Neural cell (in vitro differentiated cells): ENCODE measurements around the gene IFITM10. TPM values are rescaled to one million over a fixed set of nuclear protein-coding genes. Genes with fewer than 3 reads are reported as not detected.

Experiments used
- H2AFZ ChIP-seq: fragments of 200-600, 300-800 bp; sonication (generic), shearing (Covaris generic); 2 replicates; pipeline ENCODE4 v1.6.0; 2014; ENCODE audit warnings: low read depth, mild to moderate bottlenecking, antibody characterized with exemption, low read length, moderate library complexity
- H3F3A ChIP-seq: fragments of 200-600 bp; shearing (Covaris generic); 2 replicates; pipeline ENCODE4 v1.6.1; 2016; ENCODE audit warnings: mild to moderate bottlenecking, moderate library complexity, mixed read lengths, antibody characterized with exemption, low read length; ENCODE audit not compliant: insufficient read depth, poor library complexity, severe bottlenecking
- H3K27ac ChIP-seq: fragments of 200-600, 300-800 bp; sonication (generic), shearing (Covaris generic); 2 replicates; pipeline ENCODE4 v1.5.1; 2014; ENCODE audit warnings: mild to moderate bottlenecking, low read length, moderate library complexity
- H3K27me3 ChIP-seq: fragments of 300-800, 200-600 bp; sonication (generic), shearing (Covaris generic); 2 replicates; pipeline ENCODE4 v1.6.0; 2014; ENCODE audit warnings: mild to moderate bottlenecking, low read depth, low read length, moderate library complexity; ENCODE audit not compliant: insufficient read depth
- H3K36me3 ChIP-seq: fragments of 300-800, 200-600 bp; sonication (generic), shearing (Covaris generic); 2 replicates; pipeline ENCODE4 v1.5.1; 2014; ENCODE audit warnings: mild to moderate bottlenecking, antibody characterized with exemption, low read length, moderate library complexity; ENCODE audit not compliant: insufficient read depth
- H3K4me2 ChIP-seq: fragments of 300-800, 200-600 bp; sonication (generic), shearing (Covaris generic); 2 replicates; pipeline ENCODE4 v1.6.0; 2014; ENCODE audit warnings: mild to moderate bottlenecking, low read length
- H3K4me3 ChIP-seq: fragments of 300-800, 200-600 bp; sonication (generic), shearing (Covaris generic); 2 replicates; pipeline ENCODE4 v1.5.1; 2014; ENCODE audit warnings: mild to moderate bottlenecking, low read length, moderate library complexity
- H3K79me2 ChIP-seq: fragments of 200-600 bp; shearing (Covaris generic); replicated peaks from 2 replicates; pipeline ENCODE4 v1.6.0; 2014; ENCODE audit warnings: mild to moderate bottlenecking, low read length, moderate library complexity; ENCODE audit not compliant: insufficient read depth
- H3K9ac ChIP-seq: fragments of 300-800, 200-600 bp; sonication (generic), shearing (Covaris generic); 2 replicates; pipeline ENCODE4 v1.6.1; 2016; ENCODE audit warnings: mild to moderate bottlenecking, low read length, mixed read lengths
- H3K9me2 ChIP-seq: fragments of 200-600 bp; shearing (Covaris generic); 2 replicates; pipeline ENCODE4 v1.6.1; 2016; ENCODE audit warnings: mild to moderate bottlenecking, low read length, mixed read lengths; ENCODE audit not compliant: insufficient read depth
- H3K9me3 ChIP-seq: fragments of 200-600, 300-800 bp; sonication (generic), shearing (Covaris generic); 2 replicates; pipeline ENCODE4 v1.6.1; 2016; ENCODE audit warnings: mild to moderate bottlenecking, mixed run types, low read length, moderate library complexity, mixed read lengths
- H4K20me1 ChIP-seq: fragments of 200-600 bp; shearing (Covaris generic); 2 replicates; pipeline ENCODE4 v1.6.1; 2016; ENCODE audit warnings: mild to moderate bottlenecking, mixed run types; ENCODE audit not compliant: insufficient read depth
- EP300 ChIP-seq: fragments of 450-650 bp; conservative IDR thresholded peaks from 2 replicates; pipeline ENCODE4 v1.6.1; 2014; ENCODE audit warnings: antibody characterized with exemption, mild to moderate bottlenecking, moderate library complexity; ENCODE audit not compliant: poor library complexity, severe bottlenecking
- EZH2 ChIP-seq: fragments of 200-600, 300-800 bp; shearing (Covaris generic), sonication (generic); IDR thresholded peaks from 2 replicates; pipeline ENCODE4 v1.6.1; 2014; ENCODE audit warnings: antibody characterized with exemption, low read length, borderline replicate concordance, mild to moderate bottlenecking; ENCODE audit not compliant: insufficient read depth, poor library complexity, severe bottlenecking
- MXI1 ChIP-seq: fragments of 450-650 bp; conservative IDR thresholded peaks from 2 replicates; pipeline ENCODE4 v1.6.1; 2014; ENCODE audit warnings: antibody characterized with exemption, mild to moderate bottlenecking; ENCODE audit not compliant: poor library complexity, severe bottlenecking
- POLR2AphosphoS5 ChIP-seq: IDR thresholded peaks from 2 replicates; pipeline ENCODE4 v1.6.1; 2012
- RAD21 ChIP-seq: fragments of 450-650 bp; conservative IDR thresholded peaks from 2 replicates; pipeline ENCODE4 v1.6.1; 2014; ENCODE audit warnings: antibody characterized with exemption, mild to moderate bottlenecking, moderate library complexity
- SMC3 ChIP-seq: fragments of 450-650 bp; conservative IDR thresholded peaks from 2 replicates; pipeline ENCODE4 v1.6.1; 2014; ENCODE audit warnings: antibody characterized with exemption, mild to moderate bottlenecking, moderate library complexity; ENCODE audit not compliant: poor library complexity
- TAF1 ChIP-seq: IDR thresholded peaks from 2 replicates; pipeline ENCODE4 v1.6.1; 2012; ENCODE audit warnings: low read depth
- polyA plus RNA-seq: library from polyadenylated mRNA; depleted of rRNA; stranded (reverse); fragments of >200 nt; gene quantifications from 2 replicates; pipeline ENCODE4 v1.2.3, GENCODE V29; 2014
- TF ChIP-seq, protein P1 (sequence below): fragments of 450-650 bp; IDR thresholded peaks from 2 replicates; pipeline ENCODE4 v1.5.1; 2014; ENCODE audit warnings: antibody characterized with exemption, mild to moderate bottlenecking, moderate library complexity; ENCODE audit not compliant: poor library complexity, severe bottlenecking
- TF ChIP-seq, protein P2 (sequence below): IDR thresholded peaks from 2 replicates; pipeline ENCODE4 v1.6.1; 2012; ENCODE audit warnings: borderline replicate concordance

IFITM10 gene
- polyA plus RNA-seq, 1 donor from 2014 or later, result 1.1 TPM

DNA sequence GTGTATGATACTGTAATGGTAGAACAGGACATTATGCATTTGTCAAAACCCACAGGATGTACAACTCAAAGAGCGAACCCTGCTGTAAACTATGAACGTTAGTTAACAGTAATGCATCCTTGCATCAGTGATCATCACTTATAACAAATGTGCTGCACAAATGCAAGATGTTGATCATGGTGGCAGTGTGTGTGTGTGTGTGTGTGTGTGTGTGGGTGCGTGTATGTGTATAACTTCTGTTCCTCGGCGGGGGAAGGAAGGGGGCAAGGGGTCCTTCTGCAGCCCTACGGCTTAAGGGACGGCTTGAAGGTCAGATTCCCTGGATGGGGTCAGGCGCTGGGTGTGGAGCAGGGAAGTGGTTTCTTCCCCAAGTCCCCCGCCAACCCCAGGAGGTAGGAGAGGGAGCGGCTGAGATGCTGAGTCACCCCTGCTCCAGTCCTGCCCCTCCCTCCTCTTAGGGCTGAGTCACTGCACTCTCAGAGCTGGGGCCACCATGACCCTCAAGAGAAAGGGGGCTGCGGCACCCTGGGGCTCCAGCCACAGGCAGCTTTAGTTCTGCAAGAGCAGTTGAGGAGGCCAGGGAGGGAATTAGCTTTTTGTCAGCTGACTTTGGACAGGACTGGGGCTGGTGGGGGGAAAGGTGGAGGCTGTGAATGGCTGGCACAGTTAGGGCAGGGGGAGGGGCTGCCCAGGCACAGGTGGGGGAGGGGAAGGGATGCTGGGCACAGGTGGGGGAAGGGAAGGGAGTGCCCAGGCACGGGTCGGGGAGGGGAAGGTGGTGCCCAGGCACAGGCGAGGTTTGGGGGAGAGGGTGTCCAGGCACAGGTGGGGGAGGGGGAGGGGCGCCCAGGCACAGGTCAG lies 22.1 kb upstream of the IFITM10 start:
- Histone ChIP-seq H3K4me3 (no peak overlapping the region), H3K9me2 (no peaks in the 10 kb centered on the region), H3K9ac (no peak overlapping the region), H4K20me1 (no peaks in the 10 kb centered on the region), H3K27ac (no peak overlapping the region), H3K9me3 (no peaks in the 10 kb centered on the region), H3F3A (no peaks in the 10 kb centered on the region), H2AFZ (no peak overlapping the region), H3K4me2 (no peak overlapping the region), H3K79me2 (no peaks in the 10 kb centered on the region), H3K36me3 (no peaks in the 10 kb centered on the region), H3K27me3 (no peaks in the 10 kb centered on the region)
- TF ChIP-seq, protein P1, sequence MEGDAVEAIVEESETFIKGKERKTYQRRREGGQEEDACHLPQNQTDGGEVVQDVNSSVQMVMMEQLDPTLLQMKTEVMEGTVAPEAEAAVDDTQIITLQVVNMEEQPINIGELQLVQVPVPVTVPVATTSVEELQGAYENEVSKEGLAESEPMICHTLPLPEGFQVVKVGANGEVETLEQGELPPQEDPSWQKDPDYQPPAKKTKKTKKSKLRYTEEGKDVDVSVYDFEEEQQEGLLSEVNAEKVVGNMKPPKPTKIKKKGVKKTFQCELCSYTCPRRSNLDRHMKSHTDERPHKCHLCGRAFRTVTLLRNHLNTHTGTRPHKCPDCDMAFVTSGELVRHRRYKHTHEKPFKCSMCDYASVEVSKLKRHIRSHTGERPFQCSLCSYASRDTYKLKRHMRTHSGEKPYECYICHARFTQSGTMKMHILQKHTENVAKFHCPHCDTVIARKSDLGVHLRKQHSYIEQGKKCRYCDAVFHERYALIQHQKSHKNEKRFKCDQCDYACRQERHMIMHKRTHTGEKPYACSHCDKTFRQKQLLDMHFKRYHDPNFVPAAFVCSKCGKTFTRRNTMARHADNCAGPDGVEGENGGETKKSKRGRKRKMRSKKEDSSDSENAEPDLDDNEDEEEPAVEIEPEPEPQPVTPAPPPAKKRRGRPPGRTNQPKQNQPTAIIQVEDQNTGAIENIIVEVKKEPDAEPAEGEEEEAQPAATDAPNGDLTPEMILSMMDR, result no peak
- no peak for TF ChIP-seq POLR2AphosphoS5
- TF ChIP-seq TAF1, result no peak
- TF ChIP-seq SMC3, result no peak
- TF ChIP-seq RAD21, result no peak
- no peak for TF ChIP-seq EZH2
- TF ChIP-seq EP300, result no peak
- TF ChIP-seq, protein P2, sequence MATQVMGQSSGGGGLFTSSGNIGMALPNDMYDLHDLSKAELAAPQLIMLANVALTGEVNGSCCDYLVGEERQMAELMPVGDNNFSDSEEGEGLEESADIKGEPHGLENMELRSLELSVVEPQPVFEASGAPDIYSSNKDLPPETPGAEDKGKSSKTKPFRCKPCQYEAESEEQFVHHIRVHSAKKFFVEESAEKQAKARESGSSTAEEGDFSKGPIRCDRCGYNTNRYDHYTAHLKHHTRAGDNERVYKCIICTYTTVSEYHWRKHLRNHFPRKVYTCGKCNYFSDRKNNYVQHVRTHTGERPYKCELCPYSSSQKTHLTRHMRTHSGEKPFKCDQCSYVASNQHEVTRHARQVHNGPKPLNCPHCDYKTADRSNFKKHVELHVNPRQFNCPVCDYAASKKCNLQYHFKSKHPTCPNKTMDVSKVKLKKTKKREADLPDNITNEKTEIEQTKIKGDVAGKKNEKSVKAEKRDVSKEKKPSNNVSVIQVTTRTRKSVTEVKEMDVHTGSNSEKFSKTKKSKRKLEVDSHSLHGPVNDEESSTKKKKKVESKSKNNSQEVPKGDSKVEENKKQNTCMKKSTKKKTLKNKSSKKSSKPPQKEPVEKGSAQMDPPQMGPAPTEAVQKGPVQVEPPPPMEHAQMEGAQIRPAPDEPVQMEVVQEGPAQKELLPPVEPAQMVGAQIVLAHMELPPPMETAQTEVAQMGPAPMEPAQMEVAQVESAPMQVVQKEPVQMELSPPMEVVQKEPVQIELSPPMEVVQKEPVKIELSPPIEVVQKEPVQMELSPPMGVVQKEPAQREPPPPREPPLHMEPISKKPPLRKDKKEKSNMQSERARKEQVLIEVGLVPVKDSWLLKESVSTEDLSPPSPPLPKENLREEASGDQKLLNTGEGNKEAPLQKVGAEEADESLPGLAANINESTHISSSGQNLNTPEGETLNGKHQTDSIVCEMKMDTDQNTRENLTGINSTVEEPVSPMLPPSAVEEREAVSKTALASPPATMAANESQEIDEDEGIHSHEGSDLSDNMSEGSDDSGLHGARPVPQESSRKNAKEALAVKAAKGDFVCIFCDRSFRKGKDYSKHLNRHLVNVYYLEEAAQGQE, result no peak
- no peak for TF ChIP-seq MXI1

DNA sequence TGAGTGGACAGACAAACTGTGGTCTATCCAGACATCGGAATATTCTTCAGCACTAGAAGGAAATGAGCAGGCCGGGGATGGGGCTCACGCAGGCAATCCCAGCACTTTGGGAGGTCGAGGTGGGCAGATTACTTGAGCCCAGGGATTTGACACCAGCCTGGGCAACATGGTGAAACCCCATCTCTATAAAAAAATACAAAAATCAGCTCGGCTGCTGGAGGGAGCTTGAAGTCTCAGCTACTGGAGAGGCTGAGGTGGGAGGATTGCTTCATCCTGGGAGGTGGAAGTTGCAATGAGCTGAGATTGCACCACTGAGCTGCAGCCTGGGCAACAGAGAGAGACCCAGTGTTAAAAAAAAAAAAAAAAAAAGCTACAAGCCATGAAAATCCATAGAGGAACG lies 21.3 kb upstream of the IFITM10 start:
- Histone ChIP-seq H3K4me3 (no peak overlapping the region), H3K36me3 (no peaks in the 10 kb centered on the region), H3K79me2 (no peaks in the 10 kb centered on the region), H4K20me1 (no peaks in the 10 kb centered on the region), H2AFZ (no peak overlapping the region), H3K4me2 (no peak overlapping the region), H3K27me3 (no peaks in the 10 kb centered on the region), H3K9ac (no peak overlapping the region), H3F3A (no peaks in the 10 kb centered on the region), H3K9me2 (no peaks in the 10 kb centered on the region), H3K9me3 (no peaks in the 10 kb centered on the region), H3K27ac (no peak overlapping the region)
- TF ChIP-seq, protein P2, result no peak
